Panc1 (cell line): ENCODE data around the gene CNTNAP4. TPM values are rescaled to one million over a fixed set of nuclear protein-coding genes. Genes with fewer than 3 reads are reported as not detected.

Experiments used
- ATAC-seq: fragments of 200-7000 bp; cut with Tn5 transposase; 2 replicates; pipeline ENCODE4 v1.9.1; 2020; ENCODE audit warnings: mild to moderate bottlenecking, moderate library complexity
- BruUV-seq: library from RNA; stranded (reverse); fragments of 400-500 nt; replicated peaks from 2 replicates; lab custom pipeline; 2021; lab: Mats Ljungman, UMichigan
- CTCF ChIA-PET: fragments of 300-600 bp; sonication (Branson Sonifier 250); formaldehyde crosslinking; loops from one replicate; lab custom pipeline; 2022; ENCODE audit warnings: antibody characterized with exemption; lab: Charles Lee
- POLR2A ChIA-PET: fragments of 300-600 bp; sonication (Branson Sonifier 250); formaldehyde crosslinking; loops from one replicate; lab custom pipeline; 2022; ENCODE audit warnings: antibody characterized with exemption; lab: Charles Lee
- DNase-seq: peaks from one replicate; pipeline ENCODE4 v3.0.0-alpha.2; 2010; ENCODE audit warnings: low read depth, low spot score
- H3K27ac ChIP-seq: 2 replicates; pipeline ENCODE4 v1.5.1; 2011; ENCODE audit warnings: mild to moderate bottlenecking, low read length, inconsistent platforms
- H3K27me3 ChIP-seq: fragments of 200-500 bp; sonication (Bioruptor generic); 2 replicates; pipeline ENCODE4 v1.6.0; 2014; ENCODE audit warnings: low read length, inconsistent platforms; ENCODE audit not compliant: control insufficient read depth, insufficient read depth
- H3K36me3 ChIP-seq: fragments of 200-500 bp; sonication (Bioruptor generic); 2 replicates; pipeline ENCODE4 v1.5.1; 2014; ENCODE audit warnings: inconsistent platforms, mild to moderate bottlenecking, low read length, moderate library complexity; ENCODE audit not compliant: control insufficient read depth, insufficient read depth
- H3K4me1 ChIP-seq: 2 replicates; pipeline ENCODE4 v1.5.1; 2011; ENCODE audit warnings: inconsistent platforms, mild to moderate bottlenecking, low read length, moderate library complexity; ENCODE audit not compliant: control insufficient read depth, insufficient read depth
- H3K4me3 ChIP-seq, 2 experiments: 2 replicates each; pipeline ENCODE4 v1.5.1; 2011 to 2012; ENCODE audit warnings: low read depth in 2 of 2, low read length in 2 of 2, mild to moderate bottlenecking in 2 of 2, inconsistent platforms in 1 of 2, moderate library complexity in 1 of 2
- H3K9me3 ChIP-seq: fragments of 200-500 bp; sonication (Bioruptor generic); 2 replicates; pipeline ENCODE4 v1.5.1; 2014; ENCODE audit warnings: low read depth, mild to moderate bottlenecking, inconsistent platforms, low read length, moderate library complexity; ENCODE audit not compliant: control insufficient read depth, insufficient read depth
- CTCF ChIP-seq: fragments of 450-650 bp; IDR thresholded peaks from 2 replicates; pipeline ENCODE4 v1.5.1; 2017; ENCODE audit warnings: mild to moderate bottlenecking
- POLR2AphosphoS5 ChIP-seq: IDR thresholded peaks from 2 replicates; pipeline ENCODE4 v1.6.1; 2012; ENCODE audit warnings: mild to moderate bottlenecking, low read depth, low read length, moderate library complexity
- REST ChIP-seq, 2 experiments: IDR thresholded peaks; 2 replicates each; pipeline ENCODE4 v1.6.1; 2011 to 2012; ENCODE audit warnings: low read depth in 2 of 2, control low read depth in 1 of 2, low read length in 1 of 2, mild to moderate bottlenecking in 1 of 2, moderate library complexity in 1 of 2; ENCODE audit not compliant: insufficient read depth in 1 of 2
- SIN3A ChIP-seq: IDR thresholded peaks from 2 replicates; pipeline ENCODE4 v1.6.1; 2012; ENCODE audit warnings: low read depth, mild to moderate bottlenecking, low read length, moderate library complexity, borderline replicate concordance; ENCODE audit not compliant: insufficient read depth
- TCF7L2 ChIP-seq: IDR thresholded peaks from 2 replicates; pipeline ENCODE4 v1.6.1; 2011; ENCODE audit warnings: mild to moderate bottlenecking, low read depth, low read length, inconsistent platforms
- in situ Hi-C: cut with HindIII; loops from 2 replicates; pipeline ENCODE4 v1.10.0; 2016; ENCODE audit warnings: low sequenced_read_pairs, low pct_unique_long_range_greater_than_20kb
- intact Hi-C: fragments of 100-400 bp; cut with micrococcal nuclease; formaldehyde crosslinking; loops from one replicate; pipeline ENCODE4 v1.10.0; 2022; ENCODE audit not compliant: unreplicated experiment
- total RNA-seq: library from RNA; stranded (reverse); gene quantifications from one replicate; pipeline ENCODE4 v1.2.1, GENCODE V29; 2021; ENCODE audit not compliant: unreplicated experiment

The CNTNAP4 gene
- total RNA-seq, 1 experiment from 2014 or later: not detected

GRCh38 chr16:76459111-76459510, 181.9 kb downstream of the CNTNAP4 start:
- BruUV-seq: no TSS peak
- Histone ChIP-seq H3K36me3 (no peaks in the 10 kb centered on the region), H3K27me3 (no peaks in the 10 kb centered on the region)

GRCh38 chr16:76461836-76462235, 184.6 kb downstream of the CNTNAP4 start:
- BruUV-seq: no TSS peak
- Histone ChIP-seq H3K36me3 (no peaks in the 10 kb centered on the region), H3K9me3 (no peaks in the 10 kb centered on the region), H3K27ac (no peak overlapping the region), H3K4me1 (no peaks in the 10 kb centered on the region), H3K4me3 (no peak overlapping the region), H3K27me3 (no peaks in the 10 kb centered on the region)
- ATAC-seq (no peak), DNase-seq (no peak)
- ChIA-PET CTCF (no interaction called here), POLR2A (no interaction called here)
- TF ChIP-seq SIN3A (no peak), REST (IDR thresholded peaks at IDR 0.05; ENCODE audit: insufficient read depth in 1 of 2, low read depth in 2 of 2, low read length in 1 of 2) (no peak), CTCF (no peak), TCF7L2 (no peak), POLR2AphosphoS5 (no peak)
- in situ Hi-C loops: no loop called here
- intact Hi-C loops: no loop called here

More at GRCh38 chr16:76459111-76459510, 181.9 kb downstream of the CNTNAP4 start:
- Histone ChIP-seq H3K4me1 (no peaks in the 10 kb centered on the region), H3K4me3 (no peak overlapping the region), H3K9me3 (no peaks in the 10 kb centered on the region), H3K27ac (no peak overlapping the region)
- POLR2A ChIA-PET: no interaction called here
- intact Hi-C loops (no loop called here), in situ Hi-C loops (no loop called here)
- DNase-seq (no peak), ATAC-seq (no peak)
- CTCF ChIA-PET: no interaction called here
- TF ChIP-seq SIN3A (no peak), REST (IDR thresholded peaks at IDR 0.05; ENCODE audit: insufficient read depth in 1 of 2, low read depth in 2 of 2, low read length in 1 of 2) (no peak), TCF7L2 (no peak), POLR2AphosphoS5 (no peak), CTCF (no peak)
